ENCODE measurements around the gene EGFLAM. TPM values are rescaled to one million over a fixed set of nuclear protein-coding genes. Genes with fewer than 3 reads are reported as not detected.

Gene EGFLAM
- polyA plus RNA-seq, 1 donor from 2014 or later, result not detected

DNA sequence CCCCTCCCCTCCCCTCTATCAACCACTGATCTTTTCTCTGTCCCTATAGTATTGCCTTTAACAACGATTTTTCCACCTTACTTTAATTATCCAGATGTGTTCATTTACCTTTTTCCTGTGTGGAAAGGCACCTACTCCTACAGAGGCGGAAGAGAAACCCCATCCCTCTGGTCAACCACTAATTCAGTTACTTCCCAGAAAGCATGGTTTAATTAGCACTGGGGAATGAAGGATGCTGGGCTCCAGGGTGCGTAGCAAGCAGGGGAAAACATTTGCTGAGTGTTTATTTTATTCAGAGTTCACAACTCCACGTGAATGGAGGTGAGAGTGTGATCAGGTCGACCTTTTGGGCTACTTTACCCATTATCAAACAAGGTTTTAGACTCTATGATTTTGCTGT, 16.7 kb upstream of the EGFLAM start:
- Histone ChIP-seq H2AFZ (ENCODE audit: low read depth, low read length) (no peak overlapping the region), H3K27ac (ENCODE audit: low read length) (no peak overlapping the region), H4K20me1 (ENCODE audit: insufficient read depth) (no peaks in the 10 kb centered on the region), H3K79me2 (replicated peaks; ENCODE audit: insufficient read depth, low read length) (no peaks in the 10 kb centered on the region), H3K9ac (ENCODE audit: low read length) (no peak overlapping the region), H3K9me2 (ENCODE audit: insufficient read depth, low read length) (no peaks in the 10 kb centered on the region), H3K4me3 (ENCODE audit: low read length) (no peak overlapping the region), H3K4me2 (ENCODE audit: low read length) (no peak overlapping the region), H3K27me3 (ENCODE audit: insufficient read depth, low read depth, low read length) (no peaks in the 10 kb centered on the region), H3K9me3 (ENCODE audit: low read length) (no peaks in the 10 kb centered on the region), H3F3A (ENCODE audit: insufficient read depth, low read length, poor library complexity, severe bottlenecking) (no peaks in the 10 kb centered on the region), H3K36me3 (ENCODE audit: insufficient read depth, low read length) (no peaks in the 10 kb centered on the region)
- TF ChIP-seq CTCF (IDR thresholded peaks at IDR 0.05; ENCODE audit: poor library complexity, severe bottlenecking) (no peak), POLR2AphosphoS5 (IDR thresholded peaks at IDR 0.05) (no peak), MXI1 (conservative IDR thresholded peaks at IDR 0.05; ENCODE audit: poor library complexity, severe bottlenecking) (no peak), EZH2 (IDR thresholded peaks at IDR 0.05; ENCODE audit: borderline replicate concordance, insufficient read depth, low read length, poor library complexity, severe bottlenecking) (no peak), REST (IDR thresholded peaks at IDR 0.05; ENCODE audit: borderline replicate concordance) (no peak), TAF1 (IDR thresholded peaks at IDR 0.05; ENCODE audit: low read depth) (no peak), RAD21 (conservative IDR thresholded peaks at IDR 0.05) (no peak), EP300 (conservative IDR thresholded peaks at IDR 0.05; ENCODE audit: poor library complexity, severe bottlenecking) (no peak), SMC3 (conservative IDR thresholded peaks at IDR 0.05; ENCODE audit: poor library complexity) (no peak)

DNA sequence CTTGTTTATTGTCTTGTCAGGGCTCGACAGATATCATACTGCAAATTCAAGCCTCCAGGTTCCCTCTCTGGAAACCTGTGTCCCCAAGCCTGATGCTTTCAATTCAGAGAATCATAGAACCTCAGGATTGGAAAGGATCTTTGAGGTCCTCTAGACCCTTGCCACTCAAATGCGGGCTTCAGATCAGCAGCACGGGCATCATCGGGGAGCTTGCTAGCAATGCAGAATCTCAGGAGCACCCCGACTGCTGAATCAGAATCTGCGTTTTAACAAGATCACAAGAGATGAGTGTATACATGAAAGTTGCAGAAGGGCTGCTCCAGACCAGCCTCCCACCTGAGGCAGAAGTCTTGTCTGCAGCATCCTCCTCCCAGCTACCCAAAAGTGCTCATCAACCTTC, 13.1 kb upstream of the EGFLAM start:
- no peaks in the 10 kb centered on the region for H4K20me1 ChIP-seq (ENCODE audit: insufficient read depth)
- no peaks in the 10 kb centered on the region for H3K27me3 ChIP-seq (ENCODE audit: insufficient read depth, low read depth, low read length)
- no peak for TF ChIP-seq RAD21 (conservative IDR thresholded peaks at IDR 0.05)
- no peak for TF ChIP-seq EZH2 (IDR thresholded peaks at IDR 0.05; ENCODE audit: borderline replicate concordance, insufficient read depth, low read length, poor library complexity, severe bottlenecking)
- no peaks in the 10 kb centered on the region for H3K79me2 ChIP-seq (replicated peaks; ENCODE audit: insufficient read depth, low read length)
- no peak overlapping the region for H3K4me2 ChIP-seq (ENCODE audit: low read length)
- no peaks in the 10 kb centered on the region for H3K36me3 ChIP-seq (ENCODE audit: insufficient read depth, low read length)
- no peak overlapping the region for H3K4me3 ChIP-seq (ENCODE audit: low read length)
- H3K27ac ChIP-seq (ENCODE audit: low read length), result no peak overlapping the region
- H2AFZ ChIP-seq (ENCODE audit: low read depth, low read length), result no peak overlapping the region
- H3K9me2 ChIP-seq (ENCODE audit: insufficient read depth, low read length), result no peaks in the 10 kb centered on the region
- H3K9me3 ChIP-seq (ENCODE audit: low read length), result no peaks in the 10 kb centered on the region
- H3K9ac ChIP-seq (ENCODE audit: low read length), result no peak overlapping the region
- H3F3A ChIP-seq (ENCODE audit: insufficient read depth, low read length, poor library complexity, severe bottlenecking), result no peaks in the 10 kb centered on the region

GRCh38 chr5:38249301-38249700, 9.1 kb upstream of the EGFLAM start:
- Histone ChIP-seq H3K79me2 (replicated peaks; ENCODE audit: insufficient read depth, low read length) (no peaks in the 10 kb centered on the region), H3K4me3 (ENCODE audit: low read length) (no peak overlapping the region), H3K9ac (ENCODE audit: low read length) (no peak overlapping the region), H2AFZ (ENCODE audit: low read depth, low read length) (no peak overlapping the region), H3F3A (ENCODE audit: insufficient read depth, low read length, poor library complexity, severe bottlenecking) (no peaks in the 10 kb centered on the region), H3K27ac (ENCODE audit: low read length) (no peak overlapping the region), H3K36me3 (ENCODE audit: insufficient read depth, low read length) (no peaks in the 10 kb centered on the region), H3K4me2 (ENCODE audit: low read length) (no peak overlapping the region), H3K27me3 (ENCODE audit: insufficient read depth, low read depth, low read length) (no peaks in the 10 kb centered on the region), H3K9me3 (ENCODE audit: low read length) (no peaks in the 10 kb centered on the region), H3K9me2 (ENCODE audit: insufficient read depth, low read length) (no peaks in the 10 kb centered on the region), H4K20me1 (ENCODE audit: insufficient read depth) (no peaks in the 10 kb centered on the region)
- TF ChIP-seq RAD21 (conservative IDR thresholded peaks at IDR 0.05), result no peak
- TF ChIP-seq MXI1 (conservative IDR thresholded peaks at IDR 0.05; ENCODE audit: poor library complexity, severe bottlenecking), result no peak
- TF ChIP-seq EP300 (conservative IDR thresholded peaks at IDR 0.05; ENCODE audit: poor library complexity, severe bottlenecking), result no peak
- no peak for TF ChIP-seq SMC3 (conservative IDR thresholded peaks at IDR 0.05; ENCODE audit: poor library complexity)

All from neural cell (in vitro differentiated cells).